CD4-positive, CD25-positive, alpha-beta regulatory T cell (primary cell): ENCODE data around the gene KCNC3. TPM values are rescaled to one million over a fixed set of nuclear protein-coding genes. Genes with fewer than 3 reads are reported as not detected.

Experiments used
- ATAC-seq, 2 donors: fragments of 150-1000 bp; cut with Tn5 transposase; one replicate each; pipeline ENCODE4 v1.10.0; 2021; ENCODE audit warnings: low read depth in 2 of 2, moderate number of reproducible peaks in 2 of 2, moderate library complexity in 1 of 2
- DNase-seq, 3 donors: peaks; one replicate each; pipeline versions ENCODE4 v3.0.0 to v3.0.0-alpha.2; 2012 to 2022; ENCODE audit warnings: mixed read lengths in 1 of 3
- H3K27ac ChIP-seq: one replicate; pipeline ENCODE4 v1.7.0; 2013; ENCODE audit warnings: mild to moderate bottlenecking, low read length; ENCODE audit not compliant: insufficient read depth, poor library complexity, severe bottlenecking
- H3K27me3 ChIP-seq: one replicate; pipeline ENCODE4 v1.7.0; 2013; ENCODE audit warnings: low read length; ENCODE audit not compliant: control insufficient read depth, insufficient read depth
- H3K36me3 ChIP-seq: one replicate; pipeline ENCODE4 v1.7.0; 2013; ENCODE audit warnings: mild to moderate bottlenecking, low read length, moderate library complexity; ENCODE audit not compliant: control insufficient read depth, insufficient read depth
- H3K4me1 ChIP-seq: 2 replicates; pipeline ENCODE4 v1.7.0; 2013; ENCODE audit warnings: mild to moderate bottlenecking, low read length; ENCODE audit not compliant: insufficient read depth, control insufficient read depth, poor library complexity, severe bottlenecking
- H3K4me3 ChIP-seq: one replicate; pipeline ENCODE4 v1.7.0; 2013; ENCODE audit warnings: low read depth, mild to moderate bottlenecking, low read length, moderate library complexity
- H3K9me3 ChIP-seq, 2 experiments: 1 replicate in 1 of 2; 2 replicates in 1 of 2; pipeline ENCODE4 v1.7.0; 2013; ENCODE audit warnings: low read length in 2 of 2, mild to moderate bottlenecking in 1 of 2, moderate library complexity in 1 of 2; ENCODE audit not compliant: control insufficient read depth in 2 of 2
- H3K27ac Mint-ChIP-seq, 3 donors: one replicate each; pipeline ENCODE4 v1.8.0; 2020 to 2022; ENCODE audit warnings: mild to moderate bottlenecking in 3 of 3, mixed read lengths in 3 of 3, moderate library complexity in 2 of 3
- H3K27me3 Mint-ChIP-seq: one replicate; pipeline ENCODE4 v1.8.0; 2022; ENCODE audit warnings: mild to moderate bottlenecking, mixed read lengths
- H3K36me3 Mint-ChIP-seq: one replicate; pipeline ENCODE4 v1.8.0; 2020; ENCODE audit warnings: mixed read lengths
- H3K4me1 Mint-ChIP-seq, 4 donors: one replicate each; pipeline ENCODE4 v1.8.0; 2020 to 2022; ENCODE audit warnings: mixed read lengths in 4 of 4, mild to moderate bottlenecking in 1 of 4
- H3K4me3 Mint-ChIP-seq, 4 donors: one replicate each; pipeline ENCODE4 v1.8.0; 2020 to 2022; ENCODE audit warnings: mild to moderate bottlenecking in 4 of 4, mixed read lengths in 4 of 4, moderate library complexity in 3 of 4
- H3K9me3 Mint-ChIP-seq, 7 donors: one replicate each; pipeline ENCODE4 v1.8.0; 2020 to 2022; ENCODE audit warnings: mixed read lengths in 7 of 7, mild to moderate bottlenecking in 3 of 7, moderate library complexity in 2 of 7
- polyA plus RNA-seq, 4 donors: library from polyadenylated mRNA; unstranded; fragments of 300-500 nt; fragmentation: Illumina TruSeq; gene quantifications; one replicate each; pipeline ENCODE4 v1.2.3, GENCODE V29; 2021
- total RNA-seq: library from RNA; stranded (reverse); gene quantifications from one replicate; pipeline ENCODE4 v1.2.3, GENCODE V29; 2022

Gene KCNC3
- total and polyA plus RNA-seq, 5 donors from 2014 or later, result 1.4 TPM; not detected in 4

DNA sequence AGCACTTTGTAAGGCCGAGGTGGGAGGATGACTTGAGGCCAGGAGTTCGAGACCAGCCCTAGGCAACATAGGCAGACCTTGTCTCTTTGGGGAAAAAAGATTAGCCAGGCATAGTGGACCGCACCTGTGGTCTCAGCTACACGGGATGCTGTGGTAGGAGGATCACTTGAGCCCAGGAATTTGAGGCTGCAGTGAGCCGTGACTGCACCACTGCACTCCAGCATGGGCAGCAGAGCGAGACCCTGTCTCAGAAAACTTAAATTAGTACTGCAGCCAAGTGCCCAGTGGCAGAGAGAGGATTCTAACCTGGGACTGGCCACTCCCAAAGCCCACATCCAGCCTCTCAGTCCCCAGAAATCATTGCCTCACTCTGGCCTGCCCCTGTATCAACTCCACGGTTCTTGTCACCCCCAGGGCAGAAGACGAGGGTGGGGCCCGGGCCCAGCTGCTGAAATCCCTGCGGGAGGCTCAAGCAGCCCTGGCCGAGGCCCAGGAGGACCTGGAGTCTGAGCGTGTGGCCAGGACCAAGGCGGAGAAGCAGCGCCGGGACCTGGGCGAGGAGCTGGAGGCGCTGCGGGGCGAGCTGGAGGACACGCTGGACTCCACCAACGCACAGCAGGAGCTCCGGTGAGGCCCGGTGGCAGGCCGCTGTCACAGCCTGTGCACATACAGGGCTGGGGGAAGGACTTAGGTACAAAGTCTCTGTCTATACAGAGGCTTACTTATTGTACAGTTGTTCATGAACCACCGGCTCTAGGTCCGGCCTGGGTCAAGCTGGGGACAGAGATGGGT is 53.4 kb downstream of the KCNC3 start:
- no peak overlapping the region for H3K27ac Mint-ChIP-seq
- Histone ChIP-seq H3K27ac (no peak overlapping the region), H3K9me3 (no peaks in the 10 kb centered on the region), H3K27me3 (no peaks in the 10 kb centered on the region), H3K4me1 (no peaks in the 10 kb centered on the region), H3K4me3 (no peak overlapping the region), H3K36me3 (no peaks in the 10 kb centered on the region)
- H3K4me1 Mint-ChIP-seq, result no peaks in the 10 kb centered on the region
- no peak for DNase-seq
- peaks cover 0 to 4% (median 0%) of the 10 kb centered on the region in 7 donors for H3K9me3 Mint-ChIP-seq
- H3K36me3 Mint-ChIP-seq, result no peaks in the 10 kb centered on the region
- no peak for ATAC-seq
- no peak overlapping the region for H3K4me3 Mint-ChIP-seq
- H3K27me3 Mint-ChIP-seq, result peaks cover 5% of the 10 kb centered on the region

DNA sequence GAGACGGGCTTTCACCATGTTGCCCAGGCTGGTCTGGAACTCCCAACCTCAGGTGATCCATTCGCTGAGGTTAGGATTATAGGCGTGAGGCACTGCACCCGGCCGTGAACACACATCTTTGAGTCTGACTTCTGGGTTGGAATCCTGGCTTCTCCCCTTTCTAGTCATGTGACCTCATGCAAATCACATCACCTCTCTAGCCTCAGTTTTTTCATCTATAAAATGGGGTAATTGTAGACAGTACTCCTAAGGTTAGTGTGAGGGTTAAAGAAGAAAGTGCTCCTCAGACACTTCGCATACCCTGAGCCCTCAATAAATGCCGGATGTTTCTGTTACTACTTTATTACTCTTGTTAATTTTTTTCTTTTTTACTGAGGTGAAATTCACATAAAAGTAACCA is 55.4 kb downstream of the KCNC3 start:
- H3K27me3 ChIP-seq, result no peaks in the 10 kb centered on the region
- ATAC-seq (no peak), DNase-seq (no peak)
- H3K9me3 ChIP-seq, result no peaks in the 10 kb centered on the region
- no peaks in the 10 kb centered on the region for H3K4me1 ChIP-seq
- no peaks in the 10 kb centered on the region for H3K36me3 Mint-ChIP-seq
- no peak overlapping the region for H3K27ac ChIP-seq
- H3K36me3 ChIP-seq, result no peaks in the 10 kb centered on the region
- peaks cover 4% of the 10 kb centered on the region for H3K27me3 Mint-ChIP-seq
- no peak overlapping the region for H3K4me3 Mint-ChIP-seq
- H3K4me3 ChIP-seq, result no peak overlapping the region
- no peak overlapping the region for H3K27ac Mint-ChIP-seq
- peaks cover 0 to 4% (median 0%) of the 10 kb centered on the region in 7 donors for H3K9me3 Mint-ChIP-seq
- no peaks in the 10 kb centered on the region for H3K4me1 Mint-ChIP-seq

DNA sequence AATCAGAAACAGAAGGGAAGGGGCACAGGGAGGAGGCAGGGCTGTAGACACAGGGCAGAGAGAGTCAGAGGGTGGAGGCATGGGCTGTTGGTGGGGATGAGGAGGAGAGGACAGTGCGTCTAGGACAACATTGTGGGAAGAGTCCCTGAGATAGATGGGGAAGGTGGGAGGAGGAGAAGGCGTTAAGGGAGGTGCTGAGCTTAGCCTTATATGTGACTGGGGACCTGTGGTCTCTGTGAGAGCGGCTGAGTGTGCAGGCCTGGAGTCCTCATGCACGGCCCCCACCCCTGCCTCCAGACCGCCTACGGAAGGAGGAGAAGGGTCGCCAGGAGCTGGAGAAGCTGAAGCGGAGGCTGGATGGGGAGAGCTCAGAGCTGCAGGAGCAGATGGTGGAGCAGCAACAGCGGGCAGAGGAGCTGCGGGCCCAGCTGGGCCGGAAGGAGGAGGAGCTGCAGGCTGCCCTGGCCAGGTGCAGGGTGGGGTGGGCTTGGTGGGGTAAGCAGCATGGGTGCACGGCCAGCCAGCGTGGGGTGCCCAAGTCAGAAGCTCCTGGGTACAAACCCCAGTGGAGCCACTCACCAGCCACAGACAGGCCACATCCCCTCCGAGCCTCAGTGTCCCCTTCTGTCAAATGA is 56.8 kb downstream of the KCNC3 start:
- peaks cover 4% of the 10 kb centered on the region for H3K27me3 Mint-ChIP-seq
- H3K4me3 Mint-ChIP-seq, result no peak overlapping the region

DNA sequence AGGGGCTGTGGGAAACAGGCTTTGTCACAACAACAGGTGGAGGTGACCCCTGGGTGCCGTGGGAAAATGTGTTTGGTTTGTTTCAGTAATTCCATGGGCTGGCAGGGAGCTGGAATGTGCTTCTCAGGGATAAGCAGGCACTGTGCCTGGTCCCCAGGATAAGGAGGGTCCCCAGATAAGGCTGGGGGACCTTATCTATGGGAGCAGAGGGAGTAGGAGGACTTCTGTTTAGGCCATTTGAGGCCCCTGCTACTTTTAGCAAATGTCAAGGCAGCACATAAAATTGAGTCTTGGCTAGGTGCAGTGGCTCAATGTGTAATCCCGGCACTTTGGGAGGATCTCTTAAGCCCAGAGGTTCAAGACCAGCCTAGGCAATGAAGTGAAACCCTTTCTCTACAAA is 59.5 kb downstream of the KCNC3 start:
- ATAC-seq (no peak), DNase-seq (no peak)
- Histone ChIP-seq H3K4me3 (no peak overlapping the region), H3K4me1 (no peaks in the 10 kb centered on the region), H3K36me3 (no peaks in the 10 kb centered on the region), H3K27ac (no peak overlapping the region), H3K9me3 (peaks cover 0 to 4% of the 10 kb centered on the region in 2 experiments), H3K27me3 (no peaks in the 10 kb centered on the region)
- Mint-ChIP-seq H3K27me3 (peaks cover 4% of the 10 kb centered on the region), H3K4me1 (peaks cover 0 to 6% (median 1%) of the 10 kb centered on the region in 4 donors), H3K36me3 (peaks cover 3% of the 10 kb centered on the region), H3K27ac (no peak overlapping the region), H3K9me3 (peaks cover 0 to 3% (median 0%) of the 10 kb centered on the region in 7 donors), H3K4me3 (no peak overlapping the region)

More for the DNA sequence above, 56.8 kb downstream of the KCNC3 start:
- no peaks in the 10 kb centered on the region for H3K27me3 ChIP-seq
- no peaks in the 10 kb centered on the region for H3K36me3 ChIP-seq
- no peak overlapping the region for H3K4me3 ChIP-seq
- no peak overlapping the region for H3K27ac ChIP-seq
- H3K9me3 ChIP-seq, result peaks cover 0 to 4% of the 10 kb centered on the region in 2 experiments
- H3K36me3 Mint-ChIP-seq, result peaks cover 3% of the 10 kb centered on the region
- H3K4me1 Mint-ChIP-seq, result no peaks in the 10 kb centered on the region
- no peaks in the 10 kb centered on the region for H3K4me1 ChIP-seq
- H3K9me3 Mint-ChIP-seq, result peaks cover 0 to 4% (median 0%) of the 10 kb centered on the region in 7 donors
- DNase-seq, result no peak
- ATAC-seq, result no peak
- no peak overlapping the region for H3K27ac Mint-ChIP-seq

DNA sequence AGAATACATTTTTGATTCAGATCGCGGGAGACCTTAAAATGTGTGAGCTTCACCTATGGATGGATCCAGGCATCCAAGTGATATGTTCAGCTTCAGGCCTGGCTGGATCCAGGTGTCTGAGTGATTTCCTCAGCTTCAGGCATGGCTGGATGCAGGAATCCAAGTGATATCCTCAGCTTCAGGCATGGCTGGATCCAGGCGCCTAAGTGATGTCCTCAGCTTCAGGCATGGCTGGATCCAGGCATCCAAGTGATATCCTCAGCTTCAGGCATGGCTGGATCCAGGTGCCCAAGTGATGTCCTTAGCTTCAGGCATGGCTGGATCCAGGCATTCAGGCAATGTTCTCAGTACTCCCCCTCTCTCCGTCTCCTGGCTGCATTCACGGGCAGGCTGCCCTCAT is 60.7 kb downstream of the KCNC3 start:
- peaks cover 4% of the 10 kb centered on the region for H3K27me3 Mint-ChIP-seq
- H3K36me3 Mint-ChIP-seq, result peaks cover 3% of the 10 kb centered on the region
- no peak for ATAC-seq

DNA sequence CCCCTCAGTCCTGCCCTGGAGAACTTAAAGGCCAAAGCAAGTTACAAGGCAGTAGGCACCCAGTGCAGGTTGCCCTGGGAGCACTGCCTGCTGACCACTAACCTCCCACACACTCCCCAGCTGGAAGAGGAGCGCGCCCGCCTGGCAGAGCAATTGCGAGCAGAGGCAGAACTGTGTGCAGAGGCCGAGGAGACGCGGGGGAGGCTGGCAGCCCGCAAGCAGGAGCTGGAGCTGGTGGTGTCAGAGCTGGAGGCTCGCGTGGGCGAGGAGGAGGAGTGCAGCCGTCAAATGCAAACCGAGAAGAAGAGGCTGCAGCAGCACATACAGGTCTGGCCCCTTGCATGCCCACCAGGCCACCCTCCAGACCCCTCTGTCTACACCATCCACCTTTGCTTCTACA is 61.1 kb downstream of the KCNC3 start:
- no peak overlapping the region for H3K4me3 ChIP-seq
- no peaks in the 10 kb centered on the region for H3K27me3 ChIP-seq
- Mint-ChIP-seq H3K27me3 (peaks cover 4% of the 10 kb centered on the region), H3K27ac (no peak overlapping the region), H3K36me3 (peaks cover 3% of the 10 kb centered on the region), H3K4me1 (peaks cover 0 to 8% (median 1%) of the 10 kb centered on the region in 4 donors), H3K9me3 (peaks cover 0 to 3% (median 0%) of the 10 kb centered on the region in 7 donors), H3K4me3 (no peak overlapping the region)
- peaks cover 0 to 4% of the 10 kb centered on the region in 2 experiments for H3K9me3 ChIP-seq
- no peaks in the 10 kb centered on the region for H3K4me1 ChIP-seq
- no peaks in the 10 kb centered on the region for H3K36me3 ChIP-seq
- no peak for ATAC-seq
- no peak overlapping the region for H3K27ac ChIP-seq
- no peak for DNase-seq

More for the DNA sequence above, 60.7 kb downstream of the KCNC3 start:
- no peak for DNase-seq
- Histone ChIP-seq H3K4me3 (no peak overlapping the region), H3K27me3 (no peaks in the 10 kb centered on the region), H3K36me3 (no peaks in the 10 kb centered on the region), H3K4me1 (no peaks in the 10 kb centered on the region), H3K27ac (no peak overlapping the region), H3K9me3 (peaks cover 0 to 4% of the 10 kb centered on the region in 2 experiments)
- H3K9me3 Mint-ChIP-seq, result peaks cover 0 to 3% (median 0%) of the 10 kb centered on the region in 7 donors
- H3K4me3 Mint-ChIP-seq, result no peak overlapping the region
- H3K27ac Mint-ChIP-seq, result no peak overlapping the region
- peaks cover 0 to 8% (median 1%) of the 10 kb centered on the region in 4 donors for H3K4me1 Mint-ChIP-seq

DNA sequence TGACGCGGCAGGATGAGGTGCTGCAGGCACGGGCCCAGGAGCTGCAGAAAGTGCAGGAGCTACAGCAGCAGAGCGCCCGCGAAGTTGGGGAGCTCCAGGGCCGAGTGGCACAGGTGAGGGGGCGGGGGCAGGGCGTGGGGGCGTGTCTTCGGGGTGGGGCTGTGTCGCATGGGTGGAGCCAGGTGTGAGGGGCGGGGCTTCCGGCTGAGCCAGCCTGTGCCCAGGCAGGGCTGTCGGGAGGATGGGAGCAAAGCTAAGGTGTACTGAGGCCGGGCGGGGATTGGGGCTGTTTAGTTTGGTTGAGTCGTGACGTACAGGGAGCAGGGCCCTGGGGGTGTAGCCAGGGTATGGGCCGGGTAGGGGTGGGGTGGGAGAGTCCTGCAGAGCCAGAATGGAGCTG is 62.3 kb downstream of the KCNC3 start:
- DNase-seq (peak in 1 of 3 donors; percentile 14), ATAC-seq (no peak)
- H3K4me3 ChIP-seq, result no peak overlapping the region
- no peak overlapping the region for H3K27ac ChIP-seq
- H3K27me3 ChIP-seq, result no peaks in the 10 kb centered on the region
- peaks cover 4% of the 10 kb centered on the region for H3K27me3 Mint-ChIP-seq
- H3K4me1 ChIP-seq, result no peaks in the 10 kb centered on the region
- H3K9me3 ChIP-seq, result peaks cover 0 to 4% of the 10 kb centered on the region in 2 experiments
- H3K36me3 ChIP-seq, result no peaks in the 10 kb centered on the region
- no peak overlapping the region for H3K4me3 Mint-ChIP-seq
- peaks cover 3% of the 10 kb centered on the region for H3K36me3 Mint-ChIP-seq
- H3K9me3 Mint-ChIP-seq, result peaks cover 0 to 3% (median 0%) of the 10 kb centered on the region in 7 donors
- H3K4me1 Mint-ChIP-seq, result peaks cover 0 to 8% (median 1%) of the 10 kb centered on the region in 4 donors
- H3K27ac Mint-ChIP-seq, result no peak overlapping the region
